WTC11 (cell line): ENCODE results near the gene SUCLA2. TPM values are rescaled to one million over a fixed set of nuclear protein-coding genes. Genes with fewer than 3 reads are reported as not detected.
A peak's percentile ranks its signal among the peaks of the same experiment; 100 is the strongest.
"Not testable (repeated sequence)": the region's sequence is repeated elsewhere in the genome, so short reads cannot be mapped to it uniquely, and the experiment has no call there.

Experiments used
- ATAC-seq: fragments of 200-7000 bp; cut with Tn5 transposase; 2 replicates; pipeline ENCODE4 v1.10.0; 2021; ENCODE audit warnings: mild to moderate bottlenecking, moderate library complexity
- CTCF ChIA-PET: fragments of 300-600 bp; sonication (Branson Sonifier 250); formaldehyde crosslinking; loops from one replicate; lab custom pipeline; 2021; ENCODE audit warnings: antibody characterized with exemption; lab: Charles Lee
- POLR2A ChIA-PET: fragments of 350-600 bp; sonication (Branson Sonifier 250); formaldehyde crosslinking; loops from one replicate; lab custom pipeline; 2021; ENCODE audit warnings: antibody characterized with exemption; lab: Charles Lee
- DNase-seq: peaks from one replicate; pipeline ENCODE4 v3.0.0; 2021; ENCODE audit warnings: low spot score
- H3K27ac Mint-ChIP-seq: 2 replicates; pipeline ENCODE4 v1.8.0; 2021; ENCODE audit warnings: mixed read lengths
- H3K27me3 Mint-ChIP-seq: 2 replicates; pipeline ENCODE4 v1.8.0; 2021; ENCODE audit warnings: low read depth, mild to moderate bottlenecking, moderate library complexity, mixed read lengths
- H3K36me3 Mint-ChIP-seq: 2 replicates; pipeline ENCODE4 v1.8.0; 2021; ENCODE audit warnings: mixed read lengths
- H3K4me1 Mint-ChIP-seq: 2 replicates; pipeline ENCODE4 v1.8.0; 2022; ENCODE audit warnings: mixed read lengths
- H3K4me3 Mint-ChIP-seq: 2 replicates; pipeline ENCODE4 v1.8.0; 2021; ENCODE audit warnings: mild to moderate bottlenecking, moderate library complexity, mixed read lengths
- H3K9me3 Mint-ChIP-seq: 2 replicates; pipeline ENCODE4 v1.8.0; 2021; ENCODE audit warnings: mixed read lengths
- CREB1 ChIP-seq: sonication (generic); formaldehyde crosslinking; IDR thresholded peaks from 2 replicates; pipeline ENCODE4 v1.8.0; 2023; ENCODE audit warnings: mild to moderate bottlenecking, missing genetic modification reagents
- CREM ChIP-seq: sonication (generic); formaldehyde crosslinking; IDR thresholded peaks from 2 replicates; pipeline ENCODE4 v1.8.1; 2022; ENCODE audit warnings: mild to moderate bottlenecking, missing genetic modification reagents, moderate library complexity
- FOXK1 ChIP-seq: sonication (generic); formaldehyde crosslinking; IDR thresholded peaks from 2 replicates; pipeline ENCODE4 v1.8.0; 2022; ENCODE audit warnings: mild to moderate bottlenecking, moderate library complexity, missing genetic modification reagents
- FOXP1 ChIP-seq: sonication (generic); formaldehyde crosslinking; IDR thresholded peaks from 2 replicates; pipeline ENCODE4 v1.8.0; 2022; ENCODE audit warnings: missing genetic modification reagents, mild to moderate bottlenecking, moderate library complexity, borderline replicate concordance
- GABPB1 ChIP-seq: sonication (generic); formaldehyde crosslinking; IDR thresholded peaks from 2 replicates; pipeline ENCODE4 v1.8.1; 2023; ENCODE audit warnings: mild to moderate bottlenecking, missing genetic modification reagents
- NFYB ChIP-seq: sonication (generic); formaldehyde crosslinking; conservative IDR thresholded peaks from 2 replicates; pipeline ENCODE4 v1.8.0; 2022; ENCODE audit warnings: low read depth, missing genetic modification reagents
- NR1H2 ChIP-seq: sonication (generic); formaldehyde crosslinking; IDR thresholded peaks from 2 replicates; pipeline ENCODE4 v1.9.0; 2021; ENCODE audit warnings: mild to moderate bottlenecking, moderate library complexity, missing genetic modification reagents
- NR3C1 ChIP-seq: sonication (generic); formaldehyde crosslinking; conservative IDR thresholded peaks from 2 replicates; pipeline ENCODE4 v1.8.1; 2023; ENCODE audit warnings: low read depth, mild to moderate bottlenecking, missing genetic modification reagents
- OVOL2 ChIP-seq: fragments of 250-450 bp; sonication (Bioruptor Pico); IDR thresholded peaks from 2 replicates; pipeline ENCODE4 v1.9.0; 2021; ENCODE audit warnings: mild to moderate bottlenecking, borderline replicate concordance
- PRRX2 ChIP-seq: fragments of 250-450 bp; sonication (Bioruptor Pico); IDR thresholded peaks from 2 replicates; pipeline ENCODE4 v1.8.0; 2021; ENCODE audit warnings: mild to moderate bottlenecking
- SOX15 ChIP-seq: fragments of 250-450 bp; sonication (Bioruptor Pico); IDR thresholded peaks from 2 replicates; pipeline ENCODE4 v1.9.0; 2021; ENCODE audit warnings: mild to moderate bottlenecking
- TEAD1 ChIP-seq: sonication (generic); formaldehyde crosslinking; IDR thresholded peaks from 2 replicates; pipeline ENCODE4 v1.8.0; 2022; ENCODE audit warnings: mild to moderate bottlenecking, missing genetic modification reagents
- TEAD4 ChIP-seq: sonication (generic); formaldehyde crosslinking; IDR thresholded peaks from 2 replicates; pipeline ENCODE4 v1.8.0; 2022; ENCODE audit warnings: mild to moderate bottlenecking, missing genetic modification reagents
- TP53 ChIP-seq: sonication (generic); formaldehyde crosslinking; IDR thresholded peaks from 2 replicates; pipeline ENCODE4 v1.8.1; 2023; ENCODE audit warnings: mild to moderate bottlenecking, missing genetic modification reagents
- ZNF671 ChIP-seq: fragments of 250-450 bp; sonication (Bioruptor Pico); IDR thresholded peaks from 2 replicates; pipeline ENCODE4 v1.8.0; 2021; ENCODE audit warnings: mild to moderate bottlenecking
- total RNA-seq: library from RNA; stranded (reverse); gene quantifications from 3 replicates; pipeline ENCODE4 v1.2.3, GENCODE V29; 2021
- TF ChIP-seq, protein P1 (sequence below): sonication (generic); formaldehyde crosslinking; IDR thresholded peaks from 2 replicates; pipeline ENCODE4 v1.8.1; 2023; ENCODE audit warnings: mild to moderate bottlenecking, moderate library complexity, missing genetic modification reagents
- TF ChIP-seq, protein P2 (sequence below): sonication (generic); formaldehyde crosslinking; IDR thresholded peaks from 2 replicates; pipeline ENCODE4 v1.8.0; 2022; ENCODE audit warnings: mild to moderate bottlenecking, missing genetic modification reagents
- TF ChIP-seq, protein P3 (sequence below): sonication (generic); formaldehyde crosslinking; IDR thresholded peaks from 2 replicates; pipeline ENCODE4 v1.8.0; 2023; ENCODE audit warnings: missing genetic modification reagents

Gene SUCLA2
- total RNA-seq, 1 experiment from 2014 or later = 66.8 TPM

DNA sequence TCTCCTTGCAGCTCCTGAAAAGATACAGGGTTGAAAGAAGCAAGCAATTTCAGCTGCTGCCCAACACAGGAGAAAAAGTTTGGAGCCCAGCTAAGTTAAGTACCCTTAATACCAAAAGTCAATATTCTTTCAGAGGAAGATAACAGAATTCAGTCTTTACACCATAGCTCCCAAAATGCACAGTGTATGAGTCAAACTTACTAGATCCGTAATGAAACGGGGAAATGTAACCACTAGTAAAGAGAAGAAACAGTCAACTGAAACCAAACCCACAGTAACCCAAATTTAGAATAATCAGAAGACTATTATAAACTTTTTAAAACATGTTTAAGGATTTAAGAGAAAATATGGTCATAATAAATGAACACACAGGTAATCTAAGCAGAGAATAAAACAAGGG lies 45.2 kb downstream of the SUCLA2 start:
- H3K4me3 Mint-ChIP-seq = no peak overlapping the region

DNA sequence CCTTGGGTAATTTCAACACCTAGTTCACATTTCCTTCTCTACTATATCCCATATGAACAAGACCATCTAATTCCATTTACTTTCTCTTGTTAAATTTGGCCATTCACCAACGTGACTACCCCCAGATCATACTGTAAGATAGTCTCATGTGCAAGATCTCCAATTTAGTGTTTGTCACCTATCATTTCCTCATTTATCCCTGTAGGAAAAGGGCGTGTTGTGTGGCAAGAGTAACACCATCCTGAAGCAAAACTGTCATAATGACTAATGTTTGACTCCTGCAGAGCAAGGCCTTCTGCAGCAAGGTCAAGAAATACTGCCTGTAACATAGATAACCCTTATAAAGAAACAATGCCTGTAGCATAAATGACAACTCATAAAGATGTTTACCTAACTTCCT lies 51.3 kb downstream of the SUCLA2 start:
- CTCF ChIA-PET = no interaction called here

More for the DNA sequence above, 45.2 kb downstream of the SUCLA2 start:
- no peak for DNase-seq
- Mint-ChIP-seq H3K4me1 (no peaks in the 10 kb centered on the region), H3K36me3 (peaks cover 84% of the 10 kb centered on the region), H3K27me3 (peaks cover 4% of the 10 kb centered on the region), H3K27ac (no peak overlapping the region), H3K9me3 (peaks cover 56% of the 10 kb centered on the region)
- ATAC-seq = no peak
- ChIA-PET CTCF (no interaction called here), POLR2A (no interaction called here)
- TF ChIP-seq, protein P1, sequence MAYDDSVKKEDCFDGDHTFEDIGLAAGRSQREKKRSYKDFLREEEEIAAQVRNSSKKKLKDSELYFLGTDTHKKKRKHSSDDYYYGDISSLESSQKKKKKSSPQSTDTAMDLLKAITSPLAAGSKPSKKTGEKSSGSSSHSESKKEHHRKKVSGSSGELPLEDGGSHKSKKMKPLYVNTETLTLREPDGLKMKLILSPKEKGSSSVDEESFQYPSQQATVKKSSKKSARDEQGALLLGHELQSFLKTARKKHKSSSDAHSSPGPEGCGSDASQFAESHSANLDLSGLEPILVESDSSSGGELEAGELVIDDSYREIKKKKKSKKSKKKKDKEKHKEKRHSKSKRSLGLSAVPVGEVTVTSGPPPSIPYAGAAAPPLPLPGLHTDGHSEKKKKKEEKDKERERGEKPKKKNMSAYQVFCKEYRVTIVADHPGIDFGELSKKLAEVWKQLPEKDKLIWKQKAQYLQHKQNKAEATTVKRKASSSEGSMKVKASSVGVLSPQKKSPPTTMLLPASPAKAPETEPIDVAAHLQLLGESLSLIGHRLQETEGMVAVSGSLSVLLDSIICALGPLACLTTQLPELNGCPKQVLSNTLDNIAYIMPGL (CRISPR knock-in tag) = no peak
- TF ChIP-seq SOX15 (CRISPR knock-in tag) (no peak), NR1H2 (CRISPR knock-in tag) (no peak), NFYB (no peak), FOXK1 (no peak), GABPB1 (no peak)
- TF ChIP-seq, protein P2, sequence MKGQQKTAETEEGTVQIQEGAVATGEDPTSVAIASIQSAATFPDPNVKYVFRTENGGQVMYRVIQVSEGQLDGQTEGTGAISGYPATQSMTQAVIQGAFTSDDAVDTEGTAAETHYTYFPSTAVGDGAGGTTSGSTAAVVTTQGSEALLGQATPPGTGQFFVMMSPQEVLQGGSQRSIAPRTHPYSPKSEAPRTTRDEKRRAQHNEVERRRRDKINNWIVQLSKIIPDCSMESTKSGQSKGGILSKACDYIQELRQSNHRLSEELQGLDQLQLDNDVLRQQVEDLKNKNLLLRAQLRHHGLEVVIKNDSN (CRISPR knock-in tag) = no peak

DNA sequence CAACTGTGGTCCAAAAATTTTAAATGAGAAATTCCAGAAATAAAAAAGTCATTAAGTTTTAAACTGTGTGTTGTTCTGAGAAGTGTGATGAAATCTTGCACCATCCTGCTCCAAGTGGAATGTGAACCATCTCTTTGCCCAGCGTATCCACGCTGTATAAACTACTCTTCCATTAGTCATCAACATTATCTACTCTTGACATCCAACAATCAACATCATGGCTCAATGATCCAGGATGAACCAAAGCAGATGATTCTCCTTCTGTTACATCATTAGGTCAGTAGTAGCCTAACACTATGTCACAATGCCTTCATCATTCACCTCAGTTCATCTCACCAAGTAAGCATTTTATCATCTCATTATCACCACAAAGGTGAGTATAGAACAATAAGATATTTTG lies 55.3 kb downstream of the SUCLA2 start:
- ATAC-seq (no peak), DNase-seq (no peak)
- Mint-ChIP-seq H3K36me3 (peaks cover 56% of the 10 kb centered on the region), H3K4me1 (no peaks in the 10 kb centered on the region), H3K9me3 (no peaks in the 10 kb centered on the region), H3K27ac (no peak overlapping the region), H3K4me3 (no peak overlapping the region), H3K27me3 (no peaks in the 10 kb centered on the region)
- ChIA-PET CTCF (interaction anchor here (1.0 kb wide), 1 partner anchor 18 kb away, joined by 3 read pairs; no protein-coding TSS in a partner anchor), POLR2A (interaction anchor here (0.7 kb wide), 1 partner anchor 102 kb away, joined by 4 read pairs; no protein-coding TSS in a partner anchor)
- TF ChIP-seq FOXP1 (CRISPR knock-in tag) (no peak), TEAD4 (no peak), ZNF671 (CRISPR knock-in tag) (no peak), GABPB1 (peak; percentile 67)

More for the DNA sequence above, 51.3 kb downstream of the SUCLA2 start:
- ATAC-seq = no peak
- POLR2A ChIA-PET = no interaction called here
- Mint-ChIP-seq H3K9me3 (no peaks in the 10 kb centered on the region), H3K36me3 (peaks cover 52% of the 10 kb centered on the region), H3K27me3 (no peaks in the 10 kb centered on the region), H3K27ac (no peak overlapping the region), H3K4me3 (no peak overlapping the region), H3K4me1 (no peaks in the 10 kb centered on the region)
- no peak for DNase-seq
- TF ChIP-seq CREB1 (CRISPR knock-in tag) (no peak), PRRX2 (no peak), TEAD1 (CRISPR knock-in tag) (no peak), OVOL2 (CRISPR knock-in tag) (no peak), NR3C1 (no peak), TP53 (CRISPR knock-in tag) (no peak), GABPB1 (no peak), CREM (no peak)
- TF ChIP-seq, protein P2 (CRISPR knock-in tag) = no peak
- TF ChIP-seq, protein P3, sequence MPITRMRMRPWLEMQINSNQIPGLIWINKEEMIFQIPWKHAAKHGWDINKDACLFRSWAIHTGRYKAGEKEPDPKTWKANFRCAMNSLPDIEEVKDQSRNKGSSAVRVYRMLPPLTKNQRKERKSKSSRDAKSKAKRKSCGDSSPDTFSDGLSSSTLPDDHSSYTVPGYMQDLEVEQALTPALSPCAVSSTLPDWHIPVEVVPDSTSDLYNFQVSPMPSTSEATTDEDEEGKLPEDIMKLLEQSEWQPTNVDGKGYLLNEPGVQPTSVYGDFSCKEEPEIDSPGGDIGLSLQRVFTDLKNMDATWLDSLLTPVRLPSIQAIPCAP = no peak

DNA sequence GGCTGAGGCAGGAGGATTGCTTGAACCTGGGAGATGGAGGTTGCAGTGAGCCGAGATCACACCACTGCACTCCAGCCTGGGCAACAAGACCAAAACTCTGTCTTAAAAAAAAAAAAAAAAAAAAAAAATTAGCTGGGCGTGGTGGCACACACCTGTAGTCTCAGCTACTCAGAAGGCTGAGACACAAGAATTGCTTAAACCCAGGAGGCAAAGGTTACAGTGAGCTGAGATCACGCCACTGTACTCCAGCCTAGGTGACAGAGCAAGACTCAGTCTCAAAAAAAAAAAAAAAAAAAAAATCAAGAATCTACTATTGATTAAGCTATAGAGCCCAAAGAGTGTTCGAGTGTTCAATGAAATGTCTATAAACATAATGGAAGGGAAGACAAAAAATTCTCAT lies 55.9 kb downstream of the SUCLA2 start:
- not testable (repeated sequence) for H3K9me3 Mint-ChIP-seq, ATAC-seq, H3K27me3 Mint-ChIP-seq, DNase-seq, H3K27ac Mint-ChIP-seq, H3K4me1 Mint-ChIP-seq, H3K4me3 Mint-ChIP-seq
- CTCF ChIA-PET = interaction anchor here (1.0 kb wide), 1 partner anchor 17 kb away, joined by 3 read pairs; no protein-coding TSS in a partner anchor
- H3K36me3 Mint-ChIP-seq = peaks cover 56% of the 10 kb centered on the region
- POLR2A ChIA-PET = interaction anchor here (0.7 kb wide), 1 partner anchor 102 kb away, joined by 4 read pairs; no protein-coding TSS in a partner anchor
